ENCODE data around the gene MISP. TPM values are rescaled to one million over a fixed set of nuclear protein-coding genes. Genes with fewer than 3 reads are reported as not detected.

Gene MISP
- total and polyA plus RNA-seq, 2 of the 13 experiments (the other 11 are each of a cell fraction or from before 2014, with no cell fraction given), result 0.67 to 1.3 TPM

DNA sequence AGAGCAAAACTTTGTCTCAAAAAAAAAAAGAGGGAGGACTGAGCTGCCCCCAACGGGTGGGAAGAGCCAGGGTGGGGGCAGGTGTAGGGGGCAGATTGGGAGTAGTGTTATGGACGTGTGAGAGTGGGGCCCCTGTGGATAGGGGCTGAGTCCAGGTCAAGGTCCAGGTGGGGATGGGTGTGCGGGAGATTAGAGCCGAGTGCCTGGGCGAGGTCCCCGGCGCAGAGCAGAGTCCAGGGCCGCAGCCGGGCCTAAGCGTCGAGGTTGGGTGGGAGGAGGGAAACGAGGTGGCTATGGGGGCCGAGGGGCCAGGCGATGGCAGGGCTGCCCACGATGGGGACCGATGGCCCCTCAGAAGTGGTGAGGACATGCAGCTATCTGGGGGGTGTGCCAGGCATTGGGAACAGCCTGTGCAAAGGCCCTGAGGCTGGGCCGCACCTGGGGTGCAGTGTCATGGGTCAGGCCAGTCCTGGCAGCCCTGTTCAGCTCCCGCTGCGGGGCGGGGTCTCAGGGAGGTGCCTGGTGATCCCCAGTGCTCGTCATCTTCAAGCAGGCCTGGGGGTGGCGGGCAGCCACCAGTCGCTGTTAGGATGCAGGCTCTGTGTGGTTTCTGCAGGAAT is 12.3 kb upstream of the MISP start (continued):
- TF ChIP-seq ZNF563 (CRISPR knock-in tag; IDR thresholded peaks at IDR 0.05) (peak; percentile 52; the same call in 1 of the 2 replicates), TOPORS (CRISPR knock-in tag; IDR thresholded peaks at IDR 0.05) (peak; percentile 90; the same call in 1 of the 2 replicates), ZNF343 (CRISPR knock-in tag; IDR thresholded peaks at IDR 0.05) (0 out of 2 replicates have a peak, but pooled peaks have one; percentile 38), IRF2 (CRISPR knock-in tag; IDR thresholded peaks at IDR 0.05) (peak; percentile 72), ZNF768 (CRISPR knock-in tag; IDR thresholded peaks at IDR 0.05) (peak; percentile 54; the same call in 1 of the 2 replicates), BHLHE40 (IDR thresholded peaks at IDR 0.05; ENCODE audit: low read length) (peak; percentile 67; the same call in 1 of the 2 replicates), SOX6 (IDR thresholded peaks at IDR 0.05) (no peak), SOX6 (CRISPR knock-in tag; IDR thresholded peaks at IDR 0.05) (peak; percentile 94), ZNF333 (CRISPR knock-in tag; IDR thresholded peaks at IDR 0.05; ENCODE audit: borderline replicate concordance) (peak; percentile 80; the same call in 1 of the 2 replicates), MEIS2 (CRISPR knock-in tag; IDR thresholded peaks at IDR 0.05) (no peak), MLX (CRISPR knock-in tag; IDR thresholded peaks at IDR 0.05) (peak; percentile 65; the same call in 1 of the 2 replicates), GFI1 (CRISPR knock-in tag; IDR thresholded peaks at IDR 0.05; ENCODE audit: borderline replicate concordance) (peak; percentile 96), ATF3 (CRISPR knock-in tag; IDR thresholded peaks at IDR 0.05) (peak; percentile 59), SALL1 (CRISPR knock-in tag; IDR thresholded peaks at IDR 0.05) (peak; percentile 97), SRF (IDR thresholded peaks at IDR 0.05; ENCODE audit: low read depth, low read length) (0 out of 2 replicates have a peak, but pooled peaks have one; percentile 28), PHF20 (CRISPR knock-in tag; IDR thresholded peaks at IDR 0.05) (peak; percentile 55; the same call in 1 of the 2 replicates), GATA4 (IDR thresholded peaks at IDR 0.05; ENCODE audit: borderline replicate concordance, low read depth) (peak; percentile 59; the same call in 1 of the 2 replicates), ZNF256 (CRISPR knock-in tag; conservative IDR thresholded peaks at IDR 0.05) (no peak), CENPT (CRISPR knock-in tag; IDR thresholded peaks at IDR 0.05; ENCODE audit: low read depth) (peak; percentile 31; the same call in 1 of the 2 replicates), TCF7L2 (IDR thresholded peaks at IDR 0.05; ENCODE audit: low read depth, low read length) (no peak), ZNF724P (CRISPR knock-in tag; IDR thresholded peaks at IDR 0.05; ENCODE audit: borderline replicate concordance) (peak; percentile 82; the same call in 1 of the 2 replicates), ZNF20 (CRISPR knock-in tag; IDR thresholded peaks at IDR 0.05) (no peak)
- TF ChIP-seq, protein P1, sequence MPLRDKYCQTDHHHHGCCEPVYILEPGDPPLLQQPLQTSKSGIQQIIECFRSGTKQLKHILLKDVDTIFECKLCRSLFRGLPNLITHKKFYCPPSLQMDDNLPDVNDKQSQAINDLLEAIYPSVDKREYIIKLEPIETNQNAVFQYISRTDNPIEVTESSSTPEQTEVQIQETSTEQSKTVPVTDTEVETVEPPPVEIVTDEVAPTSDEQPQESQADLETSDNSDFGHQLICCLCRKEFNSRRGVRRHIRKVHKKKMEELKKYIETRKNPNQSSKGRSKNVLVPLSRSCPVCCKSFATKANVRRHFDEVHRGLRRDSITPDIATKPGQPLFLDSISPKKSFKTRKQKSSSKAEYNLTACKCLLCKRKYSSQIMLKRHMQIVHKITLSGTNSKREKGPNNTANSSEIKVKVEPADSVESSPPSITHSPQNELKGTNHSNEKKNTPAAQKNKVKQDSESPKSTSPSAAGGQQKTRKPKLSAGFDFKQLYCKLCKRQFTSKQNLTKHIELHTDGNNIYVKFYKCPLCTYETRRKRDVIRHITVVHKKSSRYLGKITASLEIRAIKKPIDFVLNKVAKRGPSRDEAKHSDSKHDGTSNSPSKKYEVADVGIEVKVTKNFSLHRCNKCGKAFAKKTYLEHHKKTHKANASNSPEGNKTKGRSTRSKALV (CRISPR knock-in tag; IDR thresholded peaks at IDR 0.05), result no peak
- TF ChIP-seq, protein P2, sequence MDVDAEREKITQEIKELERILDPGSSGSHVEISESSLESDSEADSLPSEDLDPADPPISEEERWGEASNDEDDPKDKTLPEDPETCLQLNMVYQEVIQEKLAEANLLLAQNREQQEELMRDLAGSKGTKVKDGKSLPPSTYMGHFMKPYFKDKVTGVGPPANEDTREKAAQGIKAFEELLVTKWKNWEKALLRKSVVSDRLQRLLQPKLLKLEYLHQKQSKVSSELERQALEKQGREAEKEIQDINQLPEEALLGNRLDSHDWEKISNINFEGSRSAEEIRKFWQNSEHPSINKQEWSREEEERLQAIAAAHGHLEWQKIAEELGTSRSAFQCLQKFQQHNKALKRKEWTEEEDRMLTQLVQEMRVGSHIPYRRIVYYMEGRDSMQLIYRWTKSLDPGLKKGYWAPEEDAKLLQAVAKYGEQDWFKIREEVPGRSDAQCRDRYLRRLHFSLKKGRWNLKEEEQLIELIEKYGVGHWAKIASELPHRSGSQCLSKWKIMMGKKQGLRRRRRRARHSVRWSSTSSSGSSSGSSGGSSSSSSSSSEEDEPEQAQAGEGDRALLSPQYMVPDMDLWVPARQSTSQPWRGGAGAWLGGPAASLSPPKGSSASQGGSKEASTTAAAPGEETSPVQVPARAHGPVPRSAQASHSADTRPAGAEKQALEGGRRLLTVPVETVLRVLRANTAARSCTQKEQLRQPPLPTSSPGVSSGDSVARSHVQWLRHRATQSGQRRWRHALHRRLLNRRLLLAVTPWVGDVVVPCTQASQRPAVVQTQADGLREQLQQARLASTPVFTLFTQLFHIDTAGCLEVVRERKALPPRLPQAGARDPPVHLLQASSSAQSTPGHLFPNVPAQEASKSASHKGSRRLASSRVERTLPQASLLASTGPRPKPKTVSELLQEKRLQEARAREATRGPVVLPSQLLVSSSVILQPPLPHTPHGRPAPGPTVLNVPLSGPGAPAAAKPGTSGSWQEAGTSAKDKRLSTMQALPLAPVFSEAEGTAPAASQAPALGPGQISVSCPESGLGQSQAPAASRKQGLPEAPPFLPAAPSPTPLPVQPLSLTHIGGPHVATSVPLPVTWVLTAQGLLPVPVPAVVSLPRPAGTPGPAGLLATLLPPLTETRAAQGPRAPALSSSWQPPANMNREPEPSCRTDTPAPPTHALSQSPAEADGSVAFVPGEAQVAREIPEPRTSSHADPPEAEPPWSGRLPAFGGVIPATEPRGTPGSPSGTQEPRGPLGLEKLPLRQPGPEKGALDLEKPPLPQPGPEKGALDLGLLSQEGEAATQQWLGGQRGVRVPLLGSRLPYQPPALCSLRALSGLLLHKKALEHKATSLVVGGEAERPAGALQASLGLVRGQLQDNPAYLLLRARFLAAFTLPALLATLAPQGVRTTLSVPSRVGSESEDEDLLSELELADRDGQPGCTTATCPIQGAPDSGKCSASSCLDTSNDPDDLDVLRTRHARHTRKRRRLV (CRISPR knock-in tag; IDR thresholded peaks at IDR 0.05), result 0 out of 2 replicates have a peak, but pooled peaks have one; percentile 17

All from HepG2 (cell line).